Thyroid gland (tissue), 4 donors: ENCODE measurements around the gene ACOX3. TPM values are rescaled to one million over a fixed set of nuclear protein-coding genes. Genes with fewer than 3 reads are reported as not detected.

Source experiments
- DNase-seq, 2 donors: peaks; one replicate each; pipeline ENCODE4 v3.0.0-alpha.2; 2019
- H3K27ac ChIP-seq, 3 donors: fragments of 200-600 bp; sonication (generic); 1 replicate in 2 of 3; 2 replicates in 1 of 3; pipeline ENCODE4 v1.5.1; 2016 to 2019; ENCODE audit warnings: mild to moderate bottlenecking in 1 of 3, moderate library complexity in 1 of 3
- H3K27me3 ChIP-seq: fragments of 200-600 bp; sonication (generic); one replicate; pipeline ENCODE4 v1.5.1; 2019
- H3K36me3 ChIP-seq, 2 donors: fragments of 200-600 bp; sonication (generic); one replicate each; pipeline ENCODE4 v1.5.1; 2016 to 2019
- H3K4me1 ChIP-seq, 2 donors: fragments of 200-600 bp; sonication (generic); one replicate each; pipeline ENCODE4 v1.5.1; 2017 to 2019
- H3K4me3 ChIP-seq, 3 donors: fragments of 200-600 bp; sonication (generic); replicated peaks in 1 of 3; 1 replicate in 2 of 3; 2 replicates in 1 of 3; pipeline ENCODE4 v1.5.1; 2016; ENCODE audit warnings: mild to moderate bottlenecking in 1 of 3
- H3K9me3 ChIP-seq: fragments of 200-600 bp; sonication (generic); one replicate; pipeline ENCODE4 v1.5.1; 2017
- CTCF ChIP-seq, 6 experiments: fragments of 200-600 bp in 3 of 6; fragments of 450-650 bp in 3 of 6; sonication (generic) in 3 of 6; IDR thresholded peaks; one replicate each; pipeline ENCODE4 v1.5.1; 2016 to 2019; ENCODE audit warnings: antibody characterized with exemption in 6 of 6, mild to moderate bottlenecking in 2 of 6, inconsistent platforms in 1 of 6, moderate library complexity in 1 of 6
- POLR2A ChIP-seq, 2 donors: fragments of 450-650 bp; IDR thresholded peaks; one replicate each; pipeline ENCODE4 v1.6.1; 2017; ENCODE audit warnings: antibody characterized with exemption in 2 of 2, mild to moderate bottlenecking in 2 of 2, moderate library complexity in 1 of 2
- WGBS, 2 donors: methylation state at CpG; one replicate each; pipeline ENCODE4 v1.1.5; 2017; 5-methylcytosine and 5-hydroxymethylcytosine counted together
- intact Hi-C: fragments of 100-400 bp; cut with DNase I; formaldehyde crosslinking; loops from one replicate; pipeline ENCODE4 v1.15.1; 2023
- total RNA-seq, 4 donors: library from RNA; depleted of rRNA; stranded (reverse); fragments of >200 nt; gene quantifications; one replicate each; pipeline ENCODE4 v1.2.3, GENCODE V29; 2016

Gene ACOX3
- total RNA-seq, 4 donors from 2014 or later = 28.2 to 61.8 (median 47.7) TPM

GRCh38 chr4:8461086-8461485, 20.6 kb upstream of the ACOX3 start:
- 88 to 92% methylated on average over 6 of the region's 6 CpGs for WGBS, 2 donors
- no peaks in the 10 kb centered on the region for H3K9me3 ChIP-seq
- no peak for DNase-seq
- H3K4me1 ChIP-seq = peaks cover 14 to 24% of the 10 kb centered on the region in 2 donors
- H3K27ac ChIP-seq = peak overlapping the region; percentile 82 to 93 (median 85)
- intact Hi-C loops = no loop called here
- TF ChIP-seq CTCF (IDR thresholded peaks at IDR 0.05) = no peak
- no peak for TF ChIP-seq POLR2A (IDR thresholded peaks at IDR 0.05)
- H3K27me3 ChIP-seq = no peaks in the 10 kb centered on the region
- H3K36me3 ChIP-seq = peaks cover 8 to 9% of the 10 kb centered on the region in 2 donors
- no peak overlapping the region for H3K4me3 ChIP-seq

- Histone ChIP-seq H3K36me3 (peaks cover 3 to 11% of the 10 kb centered on the region in 2 donors), H3K27me3 (no peaks in the 10 kb centered on the region), H3K4me3 (no peak overlapping the region), H3K9me3 (no peaks in the 10 kb centered on the region), H3K4me1 (peaks cover 14 to 24% of the 10 kb centered on the region in 2 donors), H3K27ac (peak overlapping the region; percentile 82 to 93 (median 85))
- TF ChIP-seq POLR2A (IDR thresholded peaks at IDR 0.05) = no peak
- no peak for TF ChIP-seq CTCF (IDR thresholded peaks at IDR 0.05)
- intact Hi-C loops = no loop called here
- DNase-seq = peak; percentile 29 to 52
- WGBS, 2 donors = 86 to 94% methylated on average over 8 of the region's 8 CpGs
These were observed 19.4 kb upstream of the ACOX3 start for GRCh38 chr4:8459867-8460445.

GRCh38 chr4:8457646-8458252, 17.2 kb upstream of the ACOX3 start:
- Histone ChIP-seq H3K27ac (no peak overlapping the region), H3K36me3 (peaks cover 10 to 31% of the 10 kb centered on the region in 2 donors), H3K4me1 (peaks cover 14 to 24% of the 10 kb centered on the region in 2 donors), H3K9me3 (no peaks in the 10 kb centered on the region), H3K4me3 (no peak overlapping the region), H3K27me3 (no peaks in the 10 kb centered on the region)
- intact Hi-C loops = no loop called here
- DNase-seq = no peak
- WGBS, 2 donors = 59 to 68% methylated on average over 9 of the region's 9 CpGs
- no peak for TF ChIP-seq POLR2A (IDR thresholded peaks at IDR 0.05)
- no peak for TF ChIP-seq CTCF (IDR thresholded peaks at IDR 0.05)

GRCh38 chr4:8453957-8454356, 13.4 kb upstream of the ACOX3 start:
- H3K27me3 ChIP-seq = no peaks in the 10 kb centered on the region
- H3K4me3 ChIP-seq = no peak overlapping the region
- intact Hi-C loops = no loop called here
- no peak for TF ChIP-seq CTCF (IDR thresholded peaks at IDR 0.05)
- no peak for TF ChIP-seq POLR2A (IDR thresholded peaks at IDR 0.05)
- peaks cover 17 to 48% of the 10 kb centered on the region in 2 donors for H3K36me3 ChIP-seq
- WGBS, 2 donors = 66 to 82% methylated on average over 3 of the region's 3 CpGs
- H3K9me3 ChIP-seq = no peaks in the 10 kb centered on the region
- no peaks in the 10 kb centered on the region for H3K4me1 ChIP-seq
- no peak for DNase-seq
- H3K27ac ChIP-seq = no peak overlapping the region

DNA sequence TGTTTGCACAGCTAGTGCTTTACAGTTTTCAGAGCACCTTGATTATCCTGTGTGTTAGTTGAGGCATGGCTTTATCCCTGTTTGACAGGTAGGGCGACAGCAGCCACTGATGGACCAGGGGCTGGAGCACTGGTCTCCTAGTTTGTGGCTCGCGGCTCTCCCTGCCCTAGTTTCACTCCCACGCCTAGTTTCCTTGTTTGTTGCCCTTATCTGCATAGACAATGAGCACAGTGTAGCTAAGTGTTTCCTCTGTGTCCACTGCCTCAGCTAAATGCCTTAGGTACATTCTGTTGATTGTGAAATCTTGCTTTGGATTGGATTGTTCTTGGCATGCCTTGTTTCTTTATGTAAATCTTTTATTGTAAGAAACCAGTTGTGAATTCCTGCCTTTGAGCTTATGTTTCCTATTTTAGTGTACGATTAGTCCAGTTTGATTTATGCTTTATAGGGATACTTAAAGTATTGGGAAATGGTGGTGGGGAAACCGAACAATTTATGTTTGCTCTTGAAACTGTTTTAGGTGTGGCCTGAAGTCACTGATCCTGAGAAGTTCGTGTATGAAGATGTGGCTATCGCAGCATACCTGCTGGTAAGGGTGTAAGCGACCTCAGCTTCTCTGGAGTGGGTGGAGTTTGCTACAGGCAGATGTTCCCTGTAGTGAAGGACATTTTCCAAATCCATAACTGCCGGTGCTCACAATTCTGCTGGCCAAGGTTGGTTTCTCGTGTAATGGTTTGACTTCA, 11.1 kb upstream of the ACOX3 start:
- H3K36me3 ChIP-seq = peaks cover 17 to 52% of the 10 kb centered on the region in 2 donors
- intact Hi-C loops = no loop called here

More for the DNA sequence above, 11.1 kb upstream of the ACOX3 start:
- Histone ChIP-seq H3K27ac (no peak overlapping the region), H3K9me3 (no peaks in the 10 kb centered on the region), H3K4me3 (no peak overlapping the region), H3K27me3 (no peaks in the 10 kb centered on the region), H3K4me1 (no peaks in the 10 kb centered on the region)
- TF ChIP-seq CTCF (IDR thresholded peaks at IDR 0.05) (no peak), POLR2A (IDR thresholded peaks at IDR 0.05) (no peak)
- WGBS, 2 donors = 91% methylated on average over 11 of the region's 11 CpGs
- no peak for DNase-seq
